NCI-H1417 (cell line): ENCODE results near the gene STIM1.
"Not testable (repeated sequence)": the region's sequence is repeated elsewhere in the genome, so short reads cannot be mapped to it uniquely, and the experiment has no call there.

Experiments used
- DNase-seq, 3 experiments: peaks; one replicate each; lab custom pipeline; 2025; lab: John Stamatoyannopoulos, UW

The STIM1 gene

GRCh38 chr11:3983101-3983500 is 127.6 kb downstream of the STIM1 start:
- no peak for DNase-seq

- no peak for DNase-seq
Observed at GRCh38 chr11:3984896-3985295, 129.4 kb downstream of the STIM1 start.

GRCh38 chr11:3985631-3986030 is 130.2 kb downstream of the STIM1 start:
- DNase-seq: no peak

GRCh38 chr11:3986301-3986700 is 130.8 kb downstream of the STIM1 start:
- no peak for DNase-seq

- no peak for DNase-seq
Observed at GRCh38 chr11:3989276-3989920, 133.9 kb downstream of the STIM1 start.

GRCh38 chr11:3989921-3990290 is 134.4 kb downstream of the STIM1 start:
- DNase-seq: no peak

GRCh38 chr11:3990406-3990805 is 134.9 kb downstream of the STIM1 start:
- DNase-seq: no peak

- no peak for DNase-seq
Observed at GRCh38 chr11:3992964-3993363, 137.5 kb downstream of the STIM1 start.

- no peak for DNase-seq
Observed at GRCh38 chr11:3994030-3994640, 138.7 kb downstream of the STIM1 start.

- no peak for DNase-seq
Observed at GRCh38 chr11:3995307-3995706, 139.8 kb downstream of the STIM1 start.

- no peak for DNase-seq
Observed at GRCh38 chr11:3995949-3996554, 140.6 kb downstream of the STIM1 start.

GRCh38 chr11:3996651-3997050 is 141.2 kb downstream of the STIM1 start:
- DNase-seq: no peak

- DNase-seq: not testable (repeated sequence)
Observed at GRCh38 chr11:4004753-4005152, 149.3 kb downstream of the STIM1 start.

- no peak for DNase-seq
Observed at GRCh38 chr11:4006946-4007680, 151.6 kb downstream of the STIM1 start.

GRCh38 chr11:4008116-4008515 is 152.7 kb downstream of the STIM1 start:
- no peak for DNase-seq

GRCh38 chr11:4016602-4017001 is 161.1 kb downstream of the STIM1 start:
- not testable (repeated sequence) for DNase-seq

- no peak for DNase-seq
Observed at GRCh38 chr11:4017129-4017528, 161.7 kb downstream of the STIM1 start.

GRCh38 chr11:4018641-4019040 is 163.2 kb downstream of the STIM1 start:
- DNase-seq: no peak

GRCh38 chr11:4019891-4020290 is 164.4 kb downstream of the STIM1 start:
- no peak for DNase-seq

- no peak for DNase-seq
Observed at GRCh38 chr11:4022669-4023068, 167.2 kb downstream of the STIM1 start.

- DNase-seq: no peak
Observed at GRCh38 chr11:4025248-4025966, 169.9 kb downstream of the STIM1 start.

GRCh38 chr11:4025967-4026324 is 170.5 kb downstream of the STIM1 start:
- no peak for DNase-seq
